ENCODE measurements around the gene PADI1. TPM values are rescaled to one million over a fixed set of nuclear protein-coding genes. Genes with fewer than 3 reads are reported as not detected.

PADI1 gene
- total RNA-seq, 1 experiment from 2014 or later = 0.37 TPM

- TF ChIP-seq, protein P1, sequence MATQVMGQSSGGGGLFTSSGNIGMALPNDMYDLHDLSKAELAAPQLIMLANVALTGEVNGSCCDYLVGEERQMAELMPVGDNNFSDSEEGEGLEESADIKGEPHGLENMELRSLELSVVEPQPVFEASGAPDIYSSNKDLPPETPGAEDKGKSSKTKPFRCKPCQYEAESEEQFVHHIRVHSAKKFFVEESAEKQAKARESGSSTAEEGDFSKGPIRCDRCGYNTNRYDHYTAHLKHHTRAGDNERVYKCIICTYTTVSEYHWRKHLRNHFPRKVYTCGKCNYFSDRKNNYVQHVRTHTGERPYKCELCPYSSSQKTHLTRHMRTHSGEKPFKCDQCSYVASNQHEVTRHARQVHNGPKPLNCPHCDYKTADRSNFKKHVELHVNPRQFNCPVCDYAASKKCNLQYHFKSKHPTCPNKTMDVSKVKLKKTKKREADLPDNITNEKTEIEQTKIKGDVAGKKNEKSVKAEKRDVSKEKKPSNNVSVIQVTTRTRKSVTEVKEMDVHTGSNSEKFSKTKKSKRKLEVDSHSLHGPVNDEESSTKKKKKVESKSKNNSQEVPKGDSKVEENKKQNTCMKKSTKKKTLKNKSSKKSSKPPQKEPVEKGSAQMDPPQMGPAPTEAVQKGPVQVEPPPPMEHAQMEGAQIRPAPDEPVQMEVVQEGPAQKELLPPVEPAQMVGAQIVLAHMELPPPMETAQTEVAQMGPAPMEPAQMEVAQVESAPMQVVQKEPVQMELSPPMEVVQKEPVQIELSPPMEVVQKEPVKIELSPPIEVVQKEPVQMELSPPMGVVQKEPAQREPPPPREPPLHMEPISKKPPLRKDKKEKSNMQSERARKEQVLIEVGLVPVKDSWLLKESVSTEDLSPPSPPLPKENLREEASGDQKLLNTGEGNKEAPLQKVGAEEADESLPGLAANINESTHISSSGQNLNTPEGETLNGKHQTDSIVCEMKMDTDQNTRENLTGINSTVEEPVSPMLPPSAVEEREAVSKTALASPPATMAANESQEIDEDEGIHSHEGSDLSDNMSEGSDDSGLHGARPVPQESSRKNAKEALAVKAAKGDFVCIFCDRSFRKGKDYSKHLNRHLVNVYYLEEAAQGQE (IDR thresholded peaks at IDR 0.05; ENCODE audit: low read depth) = no peak
- no peak for TF ChIP-seq EZH2 (IDR thresholded peaks at IDR 0.05)
- no peak for TF ChIP-seq EGR1 (IDR thresholded peaks at IDR 0.05; ENCODE audit: low read depth)
- TF ChIP-seq, protein P2, sequence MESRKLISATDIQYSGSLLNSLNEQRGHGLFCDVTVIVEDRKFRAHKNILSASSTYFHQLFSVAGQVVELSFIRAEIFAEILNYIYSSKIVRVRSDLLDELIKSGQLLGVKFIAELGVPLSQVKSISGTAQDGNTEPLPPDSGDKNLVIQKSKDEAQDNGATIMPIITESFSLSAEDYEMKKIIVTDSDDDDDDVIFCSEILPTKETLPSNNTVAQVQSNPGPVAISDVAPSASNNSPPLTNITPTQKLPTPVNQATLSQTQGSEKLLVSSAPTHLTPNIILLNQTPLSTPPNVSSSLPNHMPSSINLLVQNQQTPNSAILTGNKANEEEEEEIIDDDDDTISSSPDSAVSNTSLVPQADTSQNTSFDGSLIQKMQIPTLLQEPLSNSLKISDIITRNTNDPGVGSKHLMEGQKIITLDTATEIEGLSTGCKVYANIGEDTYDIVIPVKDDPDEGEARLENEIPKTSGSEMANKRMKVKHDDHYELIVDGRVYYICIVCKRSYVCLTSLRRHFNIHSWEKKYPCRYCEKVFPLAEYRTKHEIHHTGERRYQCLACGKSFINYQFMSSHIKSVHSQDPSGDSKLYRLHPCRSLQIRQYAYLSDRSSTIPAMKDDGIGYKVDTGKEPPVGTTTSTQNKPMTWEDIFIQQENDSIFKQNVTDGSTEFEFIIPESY (IDR thresholded peaks at IDR 0.05; ENCODE audit: extremely low read depth, insufficient replicate concordance, low read length) = no peak
- TF ChIP-seq EZH2phosphoT487 (IDR thresholded peaks at IDR 0.05; ENCODE audit: borderline replicate concordance) = no peak
- no peak for TF ChIP-seq CBX3 (IDR thresholded peaks at IDR 0.05; ENCODE audit: low read depth)
- no peak for TF ChIP-seq ZNF274 (IDR thresholded peaks at IDR 0.05; ENCODE audit: low read depth, low read length)
Observed at GRCh38 chr1:17208546-17208945, 3.6 kb downstream of the PADI1 start (continued).

- Histone ChIP-seq H2AFZ (ENCODE audit: low read depth, low read length, poor library complexity, severe bottlenecking) (no peak overlapping the region), H3K4me1 (ENCODE audit: control insufficient read depth in 1 of 2, insufficient read depth in 2 of 2, low read length in 2 of 2) (peaks cover 23 to 59% of the 10 kb centered on the region in 2 experiments), H3K9ac (ENCODE audit: low read length) (no peak overlapping the region), H4K20me1 (ENCODE audit: insufficient read depth) (no peaks in the 10 kb centered on the region), H3K4me3 (replicated peaks in 1 of 2; ENCODE audit: low read depth in 1 of 2, low read length in 2 of 2) (no peak overlapping the region), H3K9me2 (ENCODE audit: insufficient read depth) (no peaks in the 10 kb centered on the region), H3K9me3 (ENCODE audit: control insufficient read depth in 1 of 2, insufficient read depth in 1 of 2, low read depth in 1 of 2, low read length in 2 of 2) (no peaks in the 10 kb centered on the region), H3K27me3 (ENCODE audit: insufficient read depth, low read length) (no peaks in the 10 kb centered on the region), H3K27ac (ENCODE audit: low read depth, low read length) (no peak overlapping the region), H3K36me3 (ENCODE audit: control insufficient read depth in 1 of 2, insufficient read depth in 2 of 2, low read length in 2 of 2) (no peaks in the 10 kb centered on the region), H3K79me2 (ENCODE audit: insufficient read depth, low read length) (no peaks in the 10 kb centered on the region), H3K4me2 (ENCODE audit: low read length) (no peak overlapping the region)
- DNase-seq (ENCODE audit: low read depth, low spot score) (no peak), ATAC-seq (no peak)
- intact Hi-C loops (cut with micrococcal nuclease) = no loop called here
- POLR2A ChIA-PET = no interaction called here
- no TSS peak for BruUV-seq (replicated peaks)
- TF ChIP-seq ZFX (IDR thresholded peaks at IDR 0.05) (no peak), MAX (IDR thresholded peaks at IDR 0.05) (no peak), ATF3 (IDR thresholded peaks at IDR 0.05) (no peak), FOSL1 (IDR thresholded peaks at IDR 0.05; ENCODE audit: low read depth) (no peak), SRF (IDR thresholded peaks at IDR 0.05; ENCODE audit: low read depth) (no peak), SIN3A (IDR thresholded peaks at IDR 0.05; ENCODE audit: low read depth) (no peak), JUND (IDR thresholded peaks at IDR 0.05) (no peak), EZH2phosphoT487 (IDR thresholded peaks at IDR 0.05; ENCODE audit: borderline replicate concordance) (no peak), CBX3 (IDR thresholded peaks at IDR 0.05; ENCODE audit: low read depth) (no peak), YY1 (IDR thresholded peaks at IDR 0.05; ENCODE audit: extremely low read depth, insufficient replicate concordance, low read depth, low read length) (no peak), EGR1 (IDR thresholded peaks at IDR 0.05; ENCODE audit: low read depth) (no peak), RAD21 (IDR thresholded peaks at IDR 0.05; ENCODE audit: low read depth) (no peak)
- TF ChIP-seq, protein P1 (IDR thresholded peaks at IDR 0.05; ENCODE audit: low read depth) = no peak
- CTCF ChIA-PET = no interaction called here
- RAD21 ChIA-PET (ENCODE audit: low non-redundant PET in 1 of 2, low total read pairs in 2 of 2, uncharacterized antibody in 2 of 2, unreplicated experiment in 2 of 2) = no interaction called here
Observed at GRCh38 chr1:17209430-17209829, 4.5 kb downstream of the PADI1 start.
